A673 (cell line): Measurements from ENCODE around the gene TAB3.

Source experiments
- CTCF ChIP-seq: fragments of 300-800, 200-600 bp; sonication (generic); conservative IDR thresholded peaks from 2 replicates; pipeline ENCODE4 v1.5.1; 2017; ENCODE audit warnings: low read depth, mild to moderate bottlenecking, antibody characterized with exemption, low read length, moderate library complexity, mixed read lengths
- EZH2 ChIP-seq: fragments of 200-600 bp; sonication (generic); IDR thresholded peaks from 2 replicates; pipeline ENCODE4 v1.6.1; 2017; ENCODE audit warnings: borderline replicate concordance, low read depth, mild to moderate bottlenecking, mixed read lengths, antibody characterized with exemption, low read length; ENCODE audit not compliant: poor library complexity, severe bottlenecking

- TF ChIP-seq CTCF (no peak), EZH2 (no peak)
Measured at GRCh38 chrX:30863974-30864373, 25.1 kb downstream of the TAB3 start.
